Activated CD4-positive, alpha-beta T cell treated with anti-CD3 and anti-CD28 coated beads, Interleukin-2, amount 10 ng/mL, durations not matched to agents 7 days and 5 days (primary cell): ENCODE data around the gene DNAJB5. TPM values are rescaled to one million over a fixed set of nuclear protein-coding genes. Genes with fewer than 3 reads are reported as not detected.
"Not testable (repeated sequence)": the region's sequence is repeated elsewhere in the genome, so short reads cannot be mapped to it uniquely, and the experiment has no call there.

Experiments used
- CTCF ChIA-PET: fragments of 350-600 bp; sonication (Branson Sonifier 250); formaldehyde crosslinking; loops from one replicate; lab custom pipeline; 2021; ENCODE audit warnings: antibody characterized with exemption; lab: Charles Lee
- POLR2A ChIA-PET: fragments of 350-600 bp; sonication (Branson Sonifier 250); formaldehyde crosslinking; loops from one replicate; lab custom pipeline; 2021; ENCODE audit warnings: antibody characterized with exemption; lab: Charles Lee
- DNase-seq: peaks from one replicate; pipeline ENCODE4 v3.0.0-alpha.2; 2020
- H3K27ac Mint-ChIP-seq: one replicate; pipeline ENCODE4 v1.8.0; 2021; ENCODE audit warnings: mild to moderate bottlenecking, moderate library complexity, mixed read lengths
- H3K27me3 Mint-ChIP-seq: one replicate; pipeline ENCODE4 v1.8.0; 2021; ENCODE audit warnings: mixed read lengths
- H3K36me3 Mint-ChIP-seq: one replicate; pipeline ENCODE4 v1.8.0; 2021; ENCODE audit warnings: low read depth, mixed read lengths
- H3K4me1 Mint-ChIP-seq: one replicate; pipeline ENCODE4 v1.8.0; 2021; ENCODE audit warnings: mixed read lengths
- H3K4me3 Mint-ChIP-seq: one replicate; pipeline ENCODE4 v1.8.0; 2021; ENCODE audit warnings: mild to moderate bottlenecking, moderate library complexity, mixed read lengths
- H3K9me3 Mint-ChIP-seq: one replicate; pipeline ENCODE4 v1.8.0; 2021; ENCODE audit warnings: mixed read lengths
- total RNA-seq, 2 experiments: library from RNA; stranded (reverse); gene quantifications; one replicate each; pipeline ENCODE4 v1.2.3, GENCODE V29; 2021

Gene DNAJB5
- total RNA-seq, 2 experiments from 2014 or later: 3.5 to 4.6 TPM

DNA sequence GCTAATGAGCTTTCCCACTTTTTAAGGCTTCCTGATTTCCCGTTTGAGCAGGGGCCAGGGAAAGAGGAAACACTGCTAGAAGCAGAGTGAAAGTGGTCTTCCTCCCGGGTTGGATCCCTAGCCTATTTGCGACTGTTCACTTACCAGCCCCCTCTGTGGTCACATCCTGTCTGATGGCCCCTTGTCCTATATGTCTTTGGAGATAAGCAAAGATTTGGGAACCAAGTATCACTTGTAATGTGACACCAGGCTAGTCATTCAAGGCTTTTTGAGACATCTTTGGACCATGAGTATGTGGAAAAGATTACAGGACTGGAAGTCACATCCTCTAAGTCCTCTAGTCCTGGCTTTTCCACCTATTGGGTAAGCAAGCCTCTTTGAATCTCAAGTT is 6.1 kb downstream of the DNAJB5 start:
- H3K27ac Mint-ChIP-seq: no peak overlapping the region
- DNase-seq: no peak
- peaks cover 14% of the 10 kb centered on the region for H3K4me1 Mint-ChIP-seq
- no peaks in the 10 kb centered on the region for H3K9me3 Mint-ChIP-seq
- H3K4me3 Mint-ChIP-seq: no peak overlapping the region
- POLR2A ChIA-PET: interaction anchor here (0.6 kb wide), 1 partner anchor 319 kb away, joined by 3 read pairs; no protein-coding TSS in a partner anchor
- no peaks in the 10 kb centered on the region for H3K36me3 Mint-ChIP-seq
- no peaks in the 10 kb centered on the region for H3K27me3 Mint-ChIP-seq
- CTCF ChIA-PET: interaction anchor here (1.0 to 1.4 kb wide), 3 partner anchors 11 to 101 kb away, joined by 3 to 7 read pairs (median 4); partner anchors contain the start of gene PIGO

DNA sequence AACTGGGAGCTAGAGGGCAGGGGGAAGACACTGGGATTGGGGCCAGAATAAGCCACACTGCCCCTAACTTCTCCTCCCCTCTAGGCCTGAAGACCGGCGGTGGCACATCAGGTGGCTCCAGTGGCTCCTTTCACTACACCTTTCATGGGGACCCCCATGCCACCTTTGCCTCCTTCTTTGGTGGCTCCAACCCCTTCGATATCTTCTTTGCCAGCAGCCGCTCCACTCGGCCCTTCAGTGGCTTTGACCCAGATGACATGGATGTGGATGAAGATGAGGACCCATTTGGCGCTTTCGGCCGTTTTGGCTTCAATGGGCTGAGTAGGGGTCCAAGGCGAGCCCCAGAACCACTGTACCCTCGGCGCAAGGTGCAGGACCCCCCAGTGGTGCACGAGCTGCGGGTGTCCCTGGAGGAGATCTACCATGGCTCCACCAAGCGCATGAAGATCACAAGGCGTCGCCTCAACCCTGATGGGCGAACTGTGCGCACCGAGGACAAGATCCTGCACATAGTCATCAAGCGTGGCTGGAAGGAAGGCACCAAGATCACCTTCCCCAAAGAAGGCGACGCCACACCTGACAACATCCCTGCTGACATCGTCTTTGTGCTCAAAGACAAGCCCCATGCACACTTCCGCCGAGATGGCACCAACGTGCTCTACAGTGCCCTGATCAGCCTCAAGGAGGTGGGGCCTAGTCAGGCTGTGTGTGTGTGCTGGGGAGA is 6.8 kb downstream of the DNAJB5 start:
- no peak overlapping the region for H3K4me3 Mint-ChIP-seq
- peaks cover 8% of the 10 kb centered on the region for H3K4me1 Mint-ChIP-seq
- no peak overlapping the region for H3K27ac Mint-ChIP-seq
- POLR2A ChIA-PET: no interaction called here
- H3K9me3 Mint-ChIP-seq: no peaks in the 10 kb centered on the region
- CTCF ChIA-PET: no interaction called here
- DNase-seq: no peak
- H3K36me3 Mint-ChIP-seq: no peaks in the 10 kb centered on the region
- H3K27me3 Mint-ChIP-seq: no peaks in the 10 kb centered on the region

DNA sequence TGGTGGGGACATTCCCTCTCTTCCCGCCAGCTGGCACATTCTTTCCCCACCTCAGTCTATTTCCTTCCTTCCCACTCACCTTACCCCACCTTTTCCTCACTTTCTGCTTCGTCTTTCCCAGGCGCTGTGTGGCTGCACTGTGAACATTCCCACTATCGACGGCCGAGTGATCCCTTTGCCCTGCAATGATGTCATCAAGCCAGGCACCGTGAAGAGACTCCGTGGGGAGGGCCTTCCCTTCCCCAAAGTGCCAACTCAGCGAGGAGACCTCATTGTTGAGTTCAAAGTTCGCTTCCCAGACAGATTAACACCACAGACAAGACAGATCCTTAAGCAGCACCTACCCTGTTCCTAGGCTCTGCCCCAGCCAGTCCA is 7.3 kb downstream of the DNAJB5 start:
- H3K4me1 Mint-ChIP-seq: peaks cover 11% of the 10 kb centered on the region
- POLR2A ChIA-PET: no interaction called here

DNA sequence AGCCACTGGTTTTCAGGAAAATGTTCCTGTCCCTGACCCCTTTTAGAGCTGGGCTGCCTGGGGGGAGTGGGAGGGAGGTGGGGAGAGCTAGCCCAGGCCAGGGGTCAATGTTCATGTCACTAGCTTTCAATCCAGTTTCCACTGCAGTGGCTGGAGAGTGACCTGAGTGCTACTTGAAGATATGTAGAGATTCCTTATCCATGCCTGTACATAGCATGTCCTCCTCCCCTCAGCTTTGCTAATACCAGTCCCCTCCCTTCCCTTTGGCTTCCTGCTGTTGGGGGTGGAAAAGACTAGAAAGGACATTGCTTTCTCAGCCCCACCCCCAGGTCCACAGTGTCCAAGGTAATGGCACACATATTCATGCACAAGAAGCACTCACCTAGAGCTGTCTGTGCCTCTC is 7.8 kb downstream of the DNAJB5 start:
- no peak overlapping the region for H3K4me3 Mint-ChIP-seq
- no peaks in the 10 kb centered on the region for H3K9me3 Mint-ChIP-seq
- no peaks in the 10 kb centered on the region for H3K36me3 Mint-ChIP-seq
- H3K27me3 Mint-ChIP-seq: no peaks in the 10 kb centered on the region
- CTCF ChIA-PET: interaction anchor here (0.6 to 1.6 kb wide), 3 partner anchors 13 to 1376 kb away, joined by 3 to 4 read pairs (median 4); no protein-coding TSS in a partner anchor
- DNase-seq: no peak
- H3K4me1 Mint-ChIP-seq: peaks cover 13% of the 10 kb centered on the region
- H3K27ac Mint-ChIP-seq: no peak overlapping the region
- POLR2A ChIA-PET: no interaction called here

More for the DNA sequence above, 7.3 kb downstream of the DNAJB5 start:
- CTCF ChIA-PET: no interaction called here
- no peak overlapping the region for H3K4me3 Mint-ChIP-seq
- H3K27ac Mint-ChIP-seq: no peak overlapping the region
- H3K9me3 Mint-ChIP-seq: no peaks in the 10 kb centered on the region
- no peaks in the 10 kb centered on the region for H3K36me3 Mint-ChIP-seq
- DNase-seq: no peak
- no peaks in the 10 kb centered on the region for H3K27me3 Mint-ChIP-seq

DNA sequence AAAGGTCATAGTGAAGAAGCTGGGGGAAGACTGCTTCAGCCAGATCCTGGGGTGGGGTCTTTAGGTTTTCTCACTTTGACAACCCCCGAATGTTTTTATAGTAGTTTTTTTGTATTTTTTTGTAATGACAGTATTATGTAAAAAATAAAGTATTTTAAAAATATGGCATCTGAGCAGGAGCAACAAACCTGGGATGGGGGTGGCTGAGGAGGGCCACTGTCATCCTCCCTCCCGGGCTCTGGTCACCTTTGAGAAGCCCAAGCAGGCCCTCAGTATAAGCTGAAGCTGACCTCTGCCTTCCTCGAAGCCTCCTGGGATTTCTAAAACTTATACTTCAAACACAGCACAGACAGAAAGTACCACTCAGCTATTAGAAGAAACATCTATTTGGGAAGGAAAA is 8.7 kb downstream of the DNAJB5 start:
- Mint-ChIP-seq H3K27me3 (no peaks in the 10 kb centered on the region), H3K27ac (no peak overlapping the region), H3K9me3 (no peaks in the 10 kb centered on the region), H3K4me3 (no peak overlapping the region), H3K4me1 (peaks cover 20% of the 10 kb centered on the region), H3K36me3 (no peaks in the 10 kb centered on the region)
- no peak for DNase-seq
- POLR2A ChIA-PET: no interaction called here
- CTCF ChIA-PET: interaction anchor here (0.6 to 1.6 kb wide), 5 partner anchors 13 to 1377 kb away, joined by 3 to 4 read pairs (median 3); no protein-coding TSS in a partner anchor

DNA sequence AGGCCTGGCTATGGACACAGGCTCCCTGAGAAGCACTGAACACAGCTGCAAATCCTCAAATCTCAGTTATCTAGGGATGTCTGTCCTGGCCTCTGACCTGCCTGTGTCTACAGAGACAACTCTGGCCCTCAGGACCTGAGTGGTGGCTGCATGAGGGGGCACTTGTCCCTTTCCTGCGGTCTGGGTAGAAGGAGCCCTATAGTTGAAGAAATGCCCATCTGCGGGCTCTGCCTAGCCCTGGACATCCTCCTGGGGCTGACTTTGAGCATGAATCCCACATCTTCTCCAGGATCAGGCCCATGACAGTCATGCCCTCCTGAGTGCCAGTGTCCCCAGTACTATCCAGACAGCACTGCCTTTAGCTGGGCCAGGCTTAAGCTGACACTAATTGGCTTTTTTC is 10.0 kb downstream of the DNAJB5 start:
- Mint-ChIP-seq H3K4me1 (peaks cover 16% of the 10 kb centered on the region), H3K9me3 (no peaks in the 10 kb centered on the region), H3K4me3 (no peak overlapping the region), H3K27me3 (no peaks in the 10 kb centered on the region), H3K27ac (no peak overlapping the region), H3K36me3 (no peaks in the 10 kb centered on the region)
- DNase-seq: no peak
- ChIA-PET POLR2A (no interaction called here), CTCF (no interaction called here)

DNA sequence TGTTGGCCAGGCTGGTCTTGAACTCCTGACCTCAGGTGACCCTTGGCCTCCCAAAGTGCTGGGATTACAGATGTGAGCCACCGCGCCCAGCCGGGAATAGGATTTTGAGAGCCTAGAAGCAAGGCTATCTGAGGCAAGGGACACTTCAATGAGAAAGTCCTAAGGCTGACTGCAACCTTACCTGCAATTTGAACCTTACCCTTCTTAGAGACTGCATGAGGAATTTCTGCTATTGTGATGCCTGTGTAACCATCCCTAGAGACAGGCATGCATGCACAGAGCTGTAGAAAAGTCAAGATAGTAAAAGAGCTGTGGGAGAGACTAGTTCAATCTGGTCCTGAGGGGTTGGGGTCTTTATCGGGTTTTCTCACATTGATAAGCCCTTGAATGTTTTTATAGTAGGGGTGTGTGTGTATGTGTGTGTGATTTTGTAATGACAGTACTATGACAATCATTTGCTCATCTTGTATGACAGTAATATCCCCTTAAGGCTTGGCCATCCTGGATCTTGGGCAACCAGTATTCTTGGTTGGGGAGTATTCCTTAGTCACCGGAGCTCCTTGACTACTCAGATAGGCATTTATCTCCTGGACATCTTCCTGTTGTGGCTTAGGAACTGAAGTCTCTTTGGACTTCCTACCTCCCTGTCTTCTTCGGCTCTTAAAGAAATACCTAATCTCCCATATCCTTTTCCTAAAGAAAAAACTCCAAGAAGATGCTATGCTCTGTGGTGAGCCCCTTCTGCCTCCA is 11.2 kb downstream of the DNAJB5 start:
- H3K27ac Mint-ChIP-seq: peak overlapping the region; percentile 25
- H3K36me3 Mint-ChIP-seq: no peaks in the 10 kb centered on the region
- ChIA-PET POLR2A (no interaction called here), CTCF (no interaction called here)
- H3K9me3 Mint-ChIP-seq: no peaks in the 10 kb centered on the region
- no peaks in the 10 kb centered on the region for H3K27me3 Mint-ChIP-seq
- DNase-seq: no peak
- peaks cover 16% of the 10 kb centered on the region for H3K4me1 Mint-ChIP-seq
- H3K4me3 Mint-ChIP-seq: no peak overlapping the region

DNA sequence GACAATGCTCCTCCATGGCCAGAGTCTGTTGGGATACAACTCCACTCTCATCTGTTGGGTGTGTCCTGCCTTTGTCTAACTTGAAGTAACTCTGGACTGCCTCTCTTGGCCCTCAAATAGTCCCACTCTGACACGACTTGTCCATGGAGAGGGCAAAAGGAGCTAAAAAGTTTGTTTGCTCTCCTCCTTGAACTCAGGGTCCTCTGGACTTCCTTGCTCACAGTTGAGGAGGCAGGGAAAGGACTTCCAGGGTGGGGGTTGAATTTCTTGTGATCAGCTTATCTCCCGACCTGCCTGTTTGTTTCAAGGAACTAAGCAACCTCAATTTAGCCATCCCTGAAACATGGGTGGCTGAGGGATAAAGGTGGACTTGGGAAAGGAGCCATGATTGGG is 11.7 kb downstream of the DNAJB5 start:
- DNase-seq: no peak
- ChIA-PET CTCF (no interaction called here), POLR2A (no interaction called here)
- H3K4me3 Mint-ChIP-seq: no peak overlapping the region
- peak overlapping the region; percentile 25 for H3K27ac Mint-ChIP-seq
- H3K27me3 Mint-ChIP-seq: no peaks in the 10 kb centered on the region
- peaks cover 16% of the 10 kb centered on the region for H3K4me1 Mint-ChIP-seq
- H3K9me3 Mint-ChIP-seq: no peaks in the 10 kb centered on the region
- H3K36me3 Mint-ChIP-seq: no peaks in the 10 kb centered on the region

DNA sequence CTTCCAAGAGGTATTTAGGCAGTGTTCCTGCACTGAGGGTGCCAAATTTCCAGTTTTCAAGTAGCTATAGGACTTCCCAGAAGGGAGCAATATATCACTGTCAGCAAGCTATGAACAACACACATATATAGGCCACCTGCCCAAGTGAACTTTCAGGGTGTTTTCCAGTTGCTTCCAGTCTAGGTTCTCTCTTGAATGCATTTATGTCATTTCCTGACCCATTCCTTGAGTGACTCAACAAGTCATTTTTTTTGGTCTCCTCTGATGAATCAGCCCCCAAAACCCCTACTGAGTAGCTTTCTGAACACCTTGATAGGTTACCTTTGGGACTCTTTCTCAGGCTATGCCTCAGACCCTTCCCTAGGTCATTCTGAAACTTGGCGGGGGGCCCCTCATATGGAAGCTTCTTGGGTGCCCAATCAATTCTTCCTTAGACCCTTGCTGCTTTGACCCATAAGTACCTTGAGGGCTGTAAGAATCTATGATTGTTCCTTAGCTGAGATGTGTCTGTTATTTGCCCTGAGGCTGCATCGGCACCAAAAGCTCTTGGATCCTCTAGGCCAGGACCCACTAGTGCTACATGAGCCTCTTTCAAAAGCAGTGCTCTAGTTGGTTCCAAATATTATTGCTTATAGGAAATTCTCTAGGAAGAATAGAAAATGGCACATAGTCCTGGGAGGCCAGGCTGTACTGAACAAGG is 12.4 kb downstream of the DNAJB5 start:
- Mint-ChIP-seq H3K4me1 (peaks cover 16% of the 10 kb centered on the region), H3K9me3 (no peaks in the 10 kb centered on the region), H3K27me3 (no peaks in the 10 kb centered on the region), H3K27ac (peak overlapping the region; percentile 34), H3K36me3 (no peaks in the 10 kb centered on the region), H3K4me3 (no peak overlapping the region)
- POLR2A ChIA-PET: no interaction called here
- CTCF ChIA-PET: interaction anchor here (0.5 to 1.4 kb wide), 3 partner anchors 8 to 241 kb away, joined by 3 to 4 read pairs (median 3); no protein-coding TSS in a partner anchor
- no peak for DNase-seq

DNA sequence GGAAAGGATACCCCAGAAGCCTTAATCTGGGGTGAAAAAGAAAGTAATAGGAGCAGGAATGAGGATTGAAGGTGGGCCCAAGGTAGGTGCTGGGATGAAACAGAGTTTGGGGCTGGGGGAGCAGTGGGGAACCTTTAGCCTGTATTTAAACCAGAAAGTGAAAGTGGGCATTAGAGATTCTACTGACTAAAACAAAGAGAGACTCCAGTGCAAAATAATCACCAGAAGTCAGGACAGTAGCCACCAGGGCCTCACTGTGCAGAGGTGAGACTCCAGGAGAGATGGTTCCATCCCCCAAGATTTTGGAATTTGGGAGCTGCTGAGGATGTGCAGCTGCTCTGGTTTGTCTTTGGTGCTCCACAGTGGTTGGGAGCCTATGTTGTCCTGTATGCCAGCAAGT is 13.1 kb downstream of the DNAJB5 start:
- Mint-ChIP-seq H3K4me3 (no peak overlapping the region), H3K27ac (no peak overlapping the region), H3K4me1 (peaks cover 16% of the 10 kb centered on the region), H3K36me3 (no peaks in the 10 kb centered on the region), H3K9me3 (no peaks in the 10 kb centered on the region), H3K27me3 (no peaks in the 10 kb centered on the region)
- ChIA-PET CTCF (interaction anchor here (0.8 to 1.4 kb wide), 2 partner anchors 9 to 49 kb away, joined by 3 to 4 read pairs; no protein-coding TSS in a partner anchor), POLR2A (no interaction called here)
- no peak for DNase-seq

DNA sequence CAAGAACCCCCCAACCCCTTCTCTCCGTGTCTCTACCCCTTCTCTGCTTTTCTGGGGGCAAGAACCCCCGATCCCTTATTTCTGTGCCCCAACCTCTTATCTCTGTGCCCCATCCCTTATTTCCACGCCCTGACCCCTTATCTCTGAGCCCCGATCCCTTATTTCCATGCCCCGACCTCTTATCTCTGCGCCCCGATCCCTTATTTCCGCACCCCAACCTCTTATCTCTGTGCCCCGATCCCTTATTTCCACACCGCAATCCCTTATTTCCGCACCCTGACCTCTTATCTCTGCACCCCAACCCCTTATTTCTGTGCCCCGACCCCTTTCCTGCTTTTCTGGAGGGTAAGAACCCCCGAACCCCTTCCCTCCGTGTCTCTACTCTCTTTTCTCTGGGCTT is 14.8 kb downstream of the DNAJB5 start:
- H3K9me3 Mint-ChIP-seq, H3K36me3 Mint-ChIP-seq, H3K27me3 Mint-ChIP-seq, H3K4me3 Mint-ChIP-seq, POLR2A ChIA-PET, DNase-seq, CTCF ChIA-PET, H3K27ac Mint-ChIP-seq: not testable (repeated sequence)
- peaks cover 16% of the 10 kb centered on the region for H3K4me1 Mint-ChIP-seq

DNA sequence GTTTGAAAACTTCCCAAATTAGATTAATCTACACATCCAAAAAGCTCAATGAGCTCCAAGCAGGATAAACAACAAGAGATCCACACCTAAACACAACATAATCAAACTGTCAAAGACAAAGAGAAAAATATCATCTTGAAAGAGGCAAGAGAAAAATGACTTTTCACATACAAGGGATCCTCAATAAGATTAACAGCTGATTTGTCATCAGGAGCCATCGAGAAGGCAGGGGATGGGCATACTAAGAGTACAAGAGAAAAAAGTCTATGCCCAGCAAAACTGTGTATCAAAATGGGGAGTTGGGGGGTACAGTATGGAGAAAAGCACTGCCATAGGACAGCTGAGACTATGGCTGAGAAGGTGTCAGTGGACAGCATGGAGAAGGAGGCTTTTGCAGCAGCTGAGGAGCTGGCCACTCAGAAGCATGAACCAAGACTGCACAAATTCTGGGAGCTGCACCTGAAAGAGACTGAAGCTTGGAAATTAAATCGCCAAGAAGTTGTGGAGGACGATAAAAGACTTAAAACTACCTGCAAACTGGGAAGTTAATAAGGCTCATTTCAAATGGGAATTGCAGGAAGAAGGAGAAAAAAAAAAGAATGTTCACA is 20.9 kb downstream of the DNAJB5 start:
- peaks cover 19% of the 10 kb centered on the region for H3K36me3 Mint-ChIP-seq
- CTCF ChIA-PET: no interaction called here
- POLR2A ChIA-PET: no interaction called here

More for the DNA sequence above, 20.9 kb downstream of the DNAJB5 start:
- Mint-ChIP-seq H3K4me1 (peaks cover 5% of the 10 kb centered on the region), H3K4me3 (no peak overlapping the region), H3K27me3 (no peaks in the 10 kb centered on the region), H3K27ac (no peak overlapping the region), H3K9me3 (peaks cover 23% of the 10 kb centered on the region)
- DNase-seq: no peak
